ENCODE results near the gene SNX5.

Gene SNX5

DNA sequence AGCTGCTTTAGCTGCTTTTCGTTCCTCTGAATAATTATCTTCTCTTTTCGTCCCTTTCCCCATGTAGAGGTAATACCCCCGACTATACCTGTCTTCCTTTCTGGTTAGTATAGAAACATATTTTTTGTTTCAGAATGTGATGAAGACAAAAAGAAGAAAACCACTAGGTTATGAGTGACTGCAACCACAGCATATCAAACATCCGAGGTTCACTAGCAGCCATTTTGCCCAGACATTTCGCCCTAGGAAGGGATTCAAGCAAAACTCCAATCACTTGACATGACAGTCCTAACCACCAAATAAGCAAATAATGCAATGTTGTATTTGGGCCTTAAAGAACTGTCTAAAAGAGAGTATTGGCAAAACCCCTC lies 9.4 kb downstream of the SNX5 start:
- no peak for DNase-seq

DNA sequence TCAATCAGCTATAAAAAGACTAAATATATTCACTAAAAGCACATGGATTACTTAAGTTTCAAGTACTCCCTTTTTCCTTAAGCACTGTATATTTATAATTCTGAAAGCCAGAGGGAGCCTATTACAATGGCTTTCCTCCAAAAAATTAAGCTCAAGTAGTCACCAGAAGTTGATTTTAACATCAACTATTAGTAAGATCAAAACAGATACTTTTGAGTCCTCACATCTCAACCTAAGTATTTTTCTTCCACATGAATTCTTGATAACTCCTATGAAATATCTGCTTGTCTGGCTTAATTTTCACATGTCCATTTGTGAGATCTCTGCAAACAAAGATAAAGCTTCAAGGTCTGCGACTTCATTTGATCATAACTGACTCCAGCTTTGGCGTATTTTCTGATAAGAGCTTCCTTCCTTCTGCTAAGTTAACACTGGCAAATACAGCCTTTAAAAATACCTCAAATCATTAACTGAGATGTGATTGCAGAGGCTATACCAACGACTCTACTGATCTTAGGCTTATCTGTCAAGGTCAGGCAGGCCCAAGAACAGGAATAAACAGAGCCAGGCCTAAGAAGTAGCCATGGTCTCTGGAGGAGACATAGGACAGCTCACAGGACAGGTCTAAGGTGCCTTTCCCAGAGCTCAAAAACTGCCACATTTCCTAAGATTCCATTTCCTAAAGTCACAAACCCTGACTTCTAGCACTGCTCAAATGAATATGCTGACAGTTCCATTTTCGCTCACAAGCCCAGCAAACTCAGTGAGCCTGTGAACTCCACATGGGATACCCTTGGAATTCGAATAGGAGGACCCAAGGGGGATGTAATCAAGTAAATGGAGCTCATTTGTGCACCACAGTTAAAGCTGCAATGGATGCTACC lies 10.0 kb downstream of the SNX5 start:
- DNase-seq: no peak

DNA sequence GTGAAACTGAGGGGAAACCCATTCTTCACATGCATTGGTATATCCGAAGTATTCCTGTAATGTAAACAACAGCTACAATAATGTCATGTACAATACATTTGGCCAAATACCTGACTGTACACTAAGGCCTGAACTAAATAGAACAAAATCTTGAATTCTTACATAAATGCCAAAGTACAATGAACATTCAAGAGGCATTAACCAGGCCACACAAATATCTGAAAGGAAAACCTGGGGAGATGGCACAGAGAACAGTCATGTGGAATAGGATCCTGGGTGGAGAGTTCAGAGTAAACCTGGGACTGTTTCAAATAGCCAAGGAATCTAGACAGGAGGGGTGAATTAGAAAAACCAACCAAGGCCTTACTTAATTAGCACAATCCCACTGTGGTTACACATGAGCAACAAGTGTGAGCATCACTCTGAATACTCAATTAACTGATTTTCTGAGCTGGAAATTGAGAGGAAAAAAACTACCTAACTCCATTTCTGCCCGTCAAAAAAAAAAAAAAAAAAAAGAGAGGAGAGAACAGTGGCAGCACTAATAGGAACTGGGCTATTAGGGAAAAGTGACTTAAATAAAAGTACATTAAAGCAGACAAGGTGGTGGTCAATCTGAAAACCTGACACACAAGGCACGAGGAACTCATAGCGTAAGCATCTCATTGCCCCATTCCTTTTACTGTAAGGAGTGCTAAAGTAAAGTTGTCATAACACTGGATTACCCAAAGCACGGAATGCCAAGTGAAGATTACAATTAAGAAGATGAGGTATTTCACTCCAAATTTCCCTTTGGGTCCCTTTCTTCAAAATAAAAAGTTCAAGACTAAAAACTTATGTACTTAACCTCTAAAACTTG lies 10.9 kb downstream of the SNX5 start:
- no peak for DNase-seq

DNA sequence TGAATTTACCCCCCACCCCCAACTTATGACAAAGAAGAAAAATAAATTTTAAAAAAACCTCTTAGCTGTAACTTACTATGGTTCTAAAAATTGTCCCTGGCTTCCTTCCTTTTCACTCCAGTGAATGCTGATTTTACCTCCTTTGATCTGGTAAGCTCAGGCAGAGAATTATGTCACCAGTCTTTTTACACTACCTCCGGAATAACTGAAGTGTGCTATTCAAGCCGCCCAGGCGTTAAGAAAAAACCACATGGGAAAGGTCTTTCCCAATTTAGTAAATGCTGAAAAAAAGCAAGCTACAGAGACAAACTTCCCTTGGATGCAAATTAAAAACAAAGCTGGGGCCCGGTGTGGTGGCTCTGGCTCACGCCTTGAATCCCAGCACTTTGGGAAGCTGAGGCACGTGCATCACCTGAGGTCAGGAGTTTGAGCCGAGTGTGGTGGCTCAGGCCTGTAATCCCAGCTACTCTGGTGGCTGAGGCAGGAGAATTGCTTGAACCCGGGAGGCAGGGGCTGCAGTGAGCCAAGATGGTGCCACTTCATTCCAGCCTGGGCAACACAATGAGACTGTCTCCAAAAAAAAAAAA lies 12.4 kb downstream of the SNX5 start:
- DNase-seq: no peak

DNA sequence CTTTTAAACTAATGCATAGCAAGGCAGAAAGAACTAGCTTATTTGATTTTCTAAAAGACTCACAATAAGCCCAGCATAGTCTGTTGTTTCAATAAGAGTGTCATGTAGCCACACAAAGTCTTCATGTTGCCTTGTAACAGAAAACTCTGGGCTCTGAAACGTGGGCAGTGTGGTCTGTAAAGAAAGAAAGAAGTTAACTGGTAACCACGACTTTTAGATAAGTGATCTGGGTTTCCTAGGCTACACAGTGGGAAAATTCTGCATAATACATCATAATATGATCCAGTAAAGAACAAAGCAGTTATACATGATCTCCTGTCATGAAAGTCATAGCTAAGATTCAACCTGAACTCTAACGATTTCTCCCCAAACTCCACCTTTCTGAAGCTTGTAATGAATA lies 13.3 kb downstream of the SNX5 start:
- no peak for DNase-seq

DNA sequence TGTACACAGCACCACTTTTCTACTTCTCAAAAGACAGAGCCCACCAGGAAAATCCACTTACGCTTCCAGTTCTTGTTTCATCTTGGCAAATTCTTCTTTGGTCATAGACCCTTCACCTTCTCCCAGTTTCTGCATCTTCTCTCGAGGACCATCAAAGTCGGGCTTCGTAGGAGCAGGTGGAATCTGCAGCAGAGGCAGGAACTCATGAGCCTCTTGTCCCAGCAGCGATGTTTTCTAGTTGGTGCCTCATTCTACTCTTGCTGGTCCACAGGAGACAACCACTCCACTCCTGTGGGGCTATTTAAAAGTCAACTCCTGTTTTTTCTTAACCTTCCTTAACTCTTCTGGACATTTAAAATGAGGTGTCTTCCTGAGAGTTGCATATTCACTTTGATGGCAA lies 14.7 kb downstream of the SNX5 start:
- DNase-seq: no peak

DNA sequence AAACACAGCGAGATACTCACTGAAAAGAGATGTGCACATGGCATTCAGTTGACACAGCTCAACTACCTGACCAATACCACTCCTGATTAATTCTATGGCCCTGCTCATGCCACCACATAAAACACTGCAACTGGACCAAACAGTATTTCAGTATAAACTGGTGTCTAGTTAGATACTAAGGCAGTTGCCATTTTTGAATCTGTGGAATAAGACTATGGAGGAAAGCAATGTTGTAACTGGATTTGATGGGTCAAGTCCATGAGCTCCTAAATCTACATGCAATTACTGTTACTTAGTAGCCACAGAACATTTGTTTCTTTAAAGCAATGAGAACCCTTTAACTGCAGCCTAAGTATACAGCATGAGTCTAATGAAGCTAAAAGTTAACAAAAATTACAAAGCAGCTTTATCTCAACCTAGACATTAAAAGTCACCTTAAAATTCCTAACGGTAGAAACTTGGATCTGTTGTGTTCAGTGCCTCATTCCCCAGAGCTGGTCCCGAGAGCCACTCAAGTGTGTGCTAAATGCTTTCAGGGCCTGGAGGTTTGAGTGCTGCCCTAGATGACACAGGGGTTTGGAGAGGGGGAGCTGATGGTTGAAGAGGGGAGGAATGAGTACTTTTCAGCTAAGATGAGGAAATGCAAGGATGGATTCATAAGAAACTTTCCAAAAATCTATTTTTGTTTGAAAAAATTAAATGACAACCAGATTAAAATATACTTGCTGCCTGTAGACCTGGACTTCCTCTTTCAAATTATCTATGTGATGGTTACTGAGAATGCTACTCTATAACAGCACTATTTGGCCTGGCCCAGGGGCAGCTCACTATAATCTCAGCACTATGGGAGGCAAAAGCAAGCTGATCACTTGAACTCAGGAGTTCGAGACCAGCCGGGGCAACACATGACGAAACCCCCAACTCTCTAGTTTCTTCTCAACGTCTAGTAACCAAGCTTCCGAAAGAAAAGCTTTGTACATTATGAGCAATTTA lies 15.6 kb downstream of the SNX5 start:
- no peak for DNase-seq

DNA sequence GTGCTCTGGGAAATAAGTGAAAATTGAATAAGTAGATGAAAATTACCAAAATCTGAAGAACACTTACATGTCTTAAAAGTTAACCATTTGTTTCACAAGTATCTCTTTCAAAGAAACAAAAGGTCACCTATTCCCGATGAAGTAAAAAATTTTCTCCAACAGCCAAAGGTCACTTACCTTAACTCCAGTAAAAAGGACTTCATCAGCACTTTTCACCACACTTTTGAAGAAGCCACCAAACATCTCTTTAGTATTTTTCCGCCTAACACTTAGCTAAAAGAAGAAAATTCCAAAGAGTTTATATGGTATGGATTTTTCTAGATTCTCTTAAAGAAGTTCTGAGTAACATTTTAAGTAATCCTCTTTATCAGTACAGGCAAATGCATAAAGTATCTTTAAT lies 17.3 kb downstream of the SNX5 start:
- no peak for DNase-seq

DNA sequence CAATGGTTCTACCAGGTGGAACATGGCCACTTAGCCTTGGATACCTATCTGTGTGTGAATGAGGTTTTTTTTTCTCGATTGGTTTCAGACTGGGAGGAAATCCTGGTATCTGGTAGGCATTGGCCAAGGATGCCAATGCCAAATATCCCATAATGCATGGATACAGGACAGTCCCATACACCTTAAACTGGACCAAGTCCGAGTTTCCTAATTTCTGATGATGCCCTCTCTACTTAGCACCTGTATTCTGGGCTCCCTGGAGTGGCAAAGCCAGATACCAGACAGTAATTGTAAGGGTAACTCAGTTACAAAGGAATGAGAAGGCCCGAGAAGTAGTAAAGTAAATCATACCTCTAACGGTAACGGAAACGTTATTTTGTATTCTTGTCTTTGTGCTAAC lies 17.9 kb downstream of the SNX5 start:
- no peak for DNase-seq

DNA sequence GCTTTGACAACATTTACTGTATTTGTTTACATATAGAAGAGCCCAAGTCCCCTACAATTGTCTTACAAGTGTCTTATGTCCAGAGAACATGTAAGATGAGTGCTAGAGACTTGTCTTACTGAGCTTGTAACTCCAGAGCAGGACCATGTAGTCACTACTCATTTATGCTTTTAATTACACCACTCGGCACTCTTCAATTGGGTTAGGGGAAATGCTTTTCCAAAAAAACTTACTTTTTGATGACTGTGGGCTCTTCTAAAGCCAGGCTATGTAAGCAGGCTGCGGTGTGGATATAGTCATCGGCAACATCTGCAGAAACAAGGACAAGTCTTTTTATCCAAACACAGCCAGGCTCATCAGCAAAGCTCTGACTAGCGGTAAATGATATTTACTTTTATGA lies 18.7 kb downstream of the SNX5 start:
- no peak for DNase-seq

DNA sequence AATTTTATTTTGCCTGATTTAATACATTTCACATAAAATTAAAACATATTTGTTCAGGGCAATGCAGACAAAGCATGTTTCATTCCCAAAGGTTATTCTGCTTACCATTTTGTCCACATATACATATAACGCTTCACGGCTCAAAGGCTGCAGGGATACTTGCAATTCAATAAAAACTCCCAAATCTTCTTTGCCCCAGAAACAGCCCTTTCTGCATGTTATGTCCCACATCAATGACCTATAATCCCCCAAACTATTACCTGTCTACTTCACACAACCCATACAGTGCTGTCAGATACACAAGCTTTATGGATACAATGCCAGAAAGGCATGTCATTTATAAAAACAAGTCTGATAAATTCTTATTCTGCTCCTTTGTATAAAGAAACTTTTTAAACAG lies 20.2 kb downstream of the SNX5 start:
- no peak for DNase-seq

DNA sequence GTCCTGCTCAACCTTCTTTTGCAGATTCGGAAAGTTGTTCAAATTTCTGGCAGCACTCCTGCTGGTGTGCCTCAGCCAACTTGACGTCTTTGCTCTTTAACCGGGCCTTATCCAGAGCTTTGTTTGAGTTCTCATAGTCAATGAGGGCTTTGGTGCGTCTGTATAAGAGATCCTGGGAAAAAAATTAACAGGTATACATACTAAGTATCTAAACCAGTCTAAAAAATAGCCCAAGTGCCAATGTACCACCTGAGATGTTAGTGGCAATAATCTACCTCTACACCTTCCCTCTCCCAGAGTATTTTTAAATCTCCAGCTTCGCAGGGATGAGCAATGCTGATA lies 21.1 kb downstream of the SNX5 start:
- DNase-seq: no peak

DNA sequence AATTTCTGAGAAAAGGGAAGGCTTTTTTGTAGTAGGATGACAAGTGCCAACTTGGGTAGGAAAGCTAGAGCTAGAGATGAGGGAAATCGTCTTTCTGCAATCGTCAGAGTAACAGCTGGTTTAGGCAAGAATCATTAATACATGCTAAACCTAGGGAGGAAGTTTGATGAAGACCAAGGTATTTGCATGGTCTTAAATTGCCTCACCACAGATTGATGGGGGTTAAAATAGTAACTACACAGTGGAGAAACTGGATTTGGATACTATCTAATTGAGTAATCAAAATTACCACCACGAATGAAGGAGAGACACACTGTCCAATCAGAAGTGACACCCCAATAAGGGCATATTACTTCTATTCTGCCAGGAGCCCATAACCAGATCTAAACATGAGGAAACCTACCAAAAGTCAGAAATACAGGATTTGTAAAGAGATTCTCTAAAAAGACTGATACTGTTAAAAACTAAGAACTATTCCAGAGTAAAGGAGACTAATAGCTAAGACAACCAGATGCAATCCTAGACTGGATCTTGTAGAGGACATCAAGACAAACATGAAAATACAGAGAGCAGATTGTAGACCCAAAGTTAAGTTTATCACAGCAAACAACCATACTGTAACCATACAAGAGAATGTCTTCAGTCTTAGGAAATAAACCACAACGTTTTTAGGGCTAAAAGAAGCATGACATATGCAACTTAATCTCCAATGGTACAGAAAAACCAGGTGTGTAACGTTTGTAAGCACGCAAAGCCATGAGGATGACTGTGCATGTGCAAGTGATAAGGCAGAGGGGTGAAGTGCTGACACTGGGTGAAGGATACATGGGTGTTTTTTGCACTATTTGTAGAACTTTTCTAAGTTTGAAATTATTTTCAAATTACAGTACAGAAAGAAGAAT lies 21.8 kb downstream of the SNX5 start:
- no peak for DNase-seq

DNA sequence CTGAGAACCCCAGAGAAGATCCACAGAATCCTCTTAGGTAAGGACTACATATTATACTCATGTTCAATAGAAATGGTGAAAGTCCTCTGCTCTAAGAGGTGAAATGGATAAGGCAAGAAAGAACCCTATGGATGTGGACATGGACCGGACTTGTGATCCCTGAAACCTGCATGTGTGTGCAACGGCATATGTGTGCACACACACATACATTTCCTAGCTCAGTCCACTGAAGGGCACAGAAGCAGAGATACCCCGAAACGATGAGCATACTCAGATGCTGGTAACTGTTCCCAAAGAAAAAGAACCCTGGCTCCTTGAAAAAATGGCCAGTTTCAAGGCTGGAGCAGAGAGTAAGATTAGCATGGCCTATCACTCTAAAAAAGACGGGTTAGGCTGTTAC lies 22.6 kb downstream of the SNX5 start:
- no peak for DNase-seq

DNA sequence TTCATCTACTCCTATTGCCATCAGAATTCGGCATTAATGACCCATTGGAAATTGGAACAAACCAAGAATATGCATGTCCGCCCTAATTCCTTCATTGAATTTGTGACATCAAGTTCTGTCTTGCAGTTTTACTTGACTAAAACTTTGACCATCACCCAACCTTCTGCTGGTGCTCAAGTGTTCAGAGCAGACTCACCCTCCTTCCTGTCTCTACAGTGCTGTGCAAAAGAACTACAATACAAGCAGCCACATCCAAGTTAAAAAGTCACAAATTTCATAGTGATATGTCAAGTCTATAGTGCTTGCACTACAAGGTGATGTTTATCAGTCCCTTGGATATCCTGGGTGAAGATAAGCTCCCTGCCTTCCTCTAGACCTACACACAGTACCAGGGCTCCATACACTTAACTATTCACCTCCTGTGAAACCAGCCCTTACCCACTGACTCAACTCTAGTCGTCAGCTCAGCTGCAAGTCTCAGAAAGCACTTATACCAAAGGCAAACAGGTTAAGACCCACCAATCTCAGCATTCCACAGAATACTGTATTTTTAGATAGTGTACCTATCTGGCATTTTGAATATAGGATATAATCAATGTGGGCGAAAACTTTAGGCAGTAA lies 23.6 kb downstream of the SNX5 start:
- DNase-seq: no peak

DNA sequence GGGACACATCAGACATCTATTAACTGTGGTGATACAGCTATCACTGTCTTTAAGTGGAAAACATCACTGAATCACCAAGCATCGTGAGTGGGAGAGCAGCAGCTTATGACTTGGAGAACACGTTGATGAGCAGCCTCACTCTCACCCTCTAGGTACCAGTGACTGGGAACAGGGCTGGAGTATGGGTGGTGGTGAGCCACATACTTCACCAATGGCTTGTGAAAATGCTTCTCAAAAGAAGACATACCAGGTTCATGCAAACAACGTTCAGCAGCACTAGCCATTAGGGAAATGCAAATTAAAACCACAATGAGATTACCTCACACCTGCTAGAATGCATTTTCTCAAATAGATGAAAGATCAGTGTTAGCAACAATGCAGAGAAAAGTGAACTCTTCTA lies 25.3 kb downstream of the SNX5 start:
- DNase-seq: no peak

DNA sequence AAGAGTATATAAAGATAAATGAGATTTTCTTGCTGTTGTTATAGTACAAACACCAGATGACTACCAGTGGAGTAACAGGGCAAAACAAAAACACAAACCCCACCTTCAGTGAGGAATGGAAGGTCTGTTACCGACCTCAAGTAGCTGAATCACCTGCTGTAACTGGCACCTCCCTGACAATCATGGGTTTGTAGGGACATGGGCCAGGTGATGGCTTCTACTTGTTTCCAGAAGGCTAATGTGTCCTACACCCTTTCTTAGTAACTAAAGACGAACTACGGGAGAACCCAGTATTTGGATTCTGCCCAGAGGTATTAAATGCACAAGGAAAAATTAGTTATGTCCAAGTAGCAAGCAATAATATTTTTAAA lies 26.8 kb downstream of the SNX5 start:
- no peak for DNase-seq

DNA sequence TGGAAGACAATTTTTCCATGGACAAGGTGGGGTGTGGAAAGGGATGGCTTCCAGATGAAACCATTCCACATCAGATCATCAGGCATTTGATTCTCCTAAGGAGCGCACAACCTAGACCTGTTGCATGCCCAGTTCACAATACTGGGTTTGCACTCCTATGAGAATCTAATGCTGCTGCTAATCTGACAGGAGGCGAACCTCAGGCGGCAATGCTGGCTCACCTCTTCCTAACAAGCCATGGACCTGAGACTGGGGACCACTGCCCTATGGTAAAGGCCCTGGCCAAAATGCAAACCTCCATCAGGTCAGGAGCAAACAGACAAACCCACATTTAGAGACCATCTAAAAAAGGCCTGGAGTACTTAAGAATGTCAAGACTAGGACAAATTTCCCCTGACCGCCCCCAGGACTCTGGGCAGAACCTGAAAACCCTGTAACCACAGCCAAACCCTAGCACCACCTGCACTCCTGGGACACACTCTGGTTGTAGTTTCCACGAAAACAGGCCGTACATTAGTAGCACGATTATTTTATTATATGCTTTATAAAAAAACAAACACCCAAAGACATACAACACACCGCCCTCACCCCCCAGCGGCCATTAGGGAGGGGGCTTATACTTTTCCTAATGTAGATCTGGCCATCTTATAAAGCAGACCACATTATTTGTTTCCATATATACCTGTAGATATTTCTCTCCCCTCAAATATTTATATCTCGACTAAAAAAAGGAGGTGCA lies 27.3 kb downstream of the SNX5 start:
- DNase-seq: no peak

DNA sequence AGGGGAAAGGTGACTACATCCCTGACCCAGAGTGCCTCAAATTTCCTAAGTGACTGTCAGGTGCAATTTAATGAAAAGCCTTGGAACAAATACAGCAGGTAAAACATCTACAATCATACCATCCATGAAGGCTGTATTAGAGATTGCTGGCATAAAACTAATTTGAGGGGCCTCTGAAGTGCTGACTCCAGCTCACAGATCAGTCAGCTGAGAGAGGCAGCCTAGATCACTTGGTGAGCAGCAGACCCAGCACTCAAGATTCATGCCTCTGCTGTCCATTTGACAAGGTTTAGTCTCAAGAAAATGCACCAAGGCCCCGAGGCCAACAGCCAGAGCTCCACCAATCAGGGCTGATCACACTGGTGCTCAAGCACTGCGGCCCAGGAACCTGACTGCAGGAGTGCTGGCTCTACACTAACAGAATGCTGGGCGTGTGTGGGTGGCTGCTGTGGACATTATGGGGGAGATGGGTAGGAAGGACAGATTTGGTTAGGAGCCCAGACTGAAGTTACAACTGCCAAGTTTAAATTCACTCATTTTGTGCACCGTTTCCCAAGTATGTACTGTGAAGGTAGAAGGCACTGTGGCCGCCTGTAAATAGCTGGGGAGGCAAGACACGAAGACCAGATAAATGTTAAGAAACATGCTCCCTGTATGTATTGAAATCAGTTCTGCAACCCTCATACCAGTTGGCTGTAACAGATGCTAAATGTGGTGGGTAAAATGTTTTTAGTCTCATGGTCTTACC lies 28.2 kb downstream of the SNX5 start:
- no peak for DNase-seq
